Stomach smooth muscle (tissue), 2 donors: Measurements from ENCODE around the gene FBXO2.

Source experiments
- H3K27ac ChIP-seq: one replicate; pipeline ENCODE4 v1.7.0; 2013; ENCODE audit warnings: mild to moderate bottlenecking, low read length, inconsistent platforms
- H3K27me3 ChIP-seq, 2 donors: one replicate each; pipeline ENCODE4 v1.7.0; 2013; ENCODE audit warnings: low read length in 2 of 2; ENCODE audit not compliant: insufficient read depth in 2 of 2, control insufficient read depth in 1 of 2
- H3K36me3 ChIP-seq, 2 donors: one replicate each; pipeline ENCODE4 v1.7.0; 2013; ENCODE audit warnings: low read length in 2 of 2; ENCODE audit not compliant: control insufficient read depth in 2 of 2, insufficient read depth in 2 of 2
- H3K4me1 ChIP-seq: one replicate; pipeline ENCODE4 v1.7.0; 2013; ENCODE audit warnings: low read length; ENCODE audit not compliant: control insufficient read depth, insufficient read depth
- H3K4me3 ChIP-seq, 2 donors: one replicate each; pipeline ENCODE4 v1.7.0; 2013; ENCODE audit warnings: low read length in 2 of 2
- H3K9ac ChIP-seq, 2 donors: one replicate each; pipeline ENCODE4 v1.7.0; 2013; ENCODE audit warnings: low read length in 2 of 2, mild to moderate bottlenecking in 1 of 2
- H3K9me3 ChIP-seq, 2 donors: one replicate each; pipeline ENCODE4 v1.7.0; 2013; ENCODE audit warnings: low read length in 2 of 2; ENCODE audit not compliant: control insufficient read depth in 2 of 2
- donor health status: healthy.
- donor health status: Pancreatic carcinoma.

The FBXO2 gene

GRCh38 chr1:11628767-11629166, 25.5 kb downstream of the FBXO2 start:
- Histone ChIP-seq H3K27ac (no peak overlapping the region), H3K36me3 (no peaks in the 10 kb centered on the region), H3K9ac (no peak overlapping the region), H3K9me3 (no peaks in the 10 kb centered on the region), H3K27me3 (peaks cover 7 to 28% of the 10 kb centered on the region in 2 donors), H3K4me1 (no peaks in the 10 kb centered on the region), H3K4me3 (no peak overlapping the region)

- H3K36me3 ChIP-seq, result no peaks in the 10 kb centered on the region
- no peaks in the 10 kb centered on the region for H3K4me1 ChIP-seq
- H3K9ac ChIP-seq, result no peak overlapping the region
- no peaks in the 10 kb centered on the region for H3K9me3 ChIP-seq
- H3K27me3 ChIP-seq, result peaks cover 6 to 24% of the 10 kb centered on the region in 2 donors
- H3K4me3 ChIP-seq, result no peak overlapping the region
- H3K27ac ChIP-seq, result no peak overlapping the region
Measured at GRCh38 chr1:11626551-11626950, 27.7 kb downstream of the FBXO2 start.

GRCh38 chr1:11623702-11624101, 30.5 kb downstream of the FBXO2 start:
- Histone ChIP-seq H3K9me3 (no peaks in the 10 kb centered on the region), H3K36me3 (no peaks in the 10 kb centered on the region), H3K9ac (no peak overlapping the region), H3K27ac (no peak overlapping the region), H3K4me3 (no peak overlapping the region), H3K27me3 (peaks cover 2 to 24% of the 10 kb centered on the region in 2 donors), H3K4me1 (no peaks in the 10 kb centered on the region)

- Histone ChIP-seq H3K9me3 (no peaks in the 10 kb centered on the region), H3K36me3 (no peaks in the 10 kb centered on the region), H3K27me3 (peaks cover 2 to 24% of the 10 kb centered on the region in 2 donors), H3K4me3 (no peak overlapping the region), H3K9ac (no peak overlapping the region), H3K4me1 (no peaks in the 10 kb centered on the region), H3K27ac (no peak overlapping the region)
Measured at GRCh38 chr1:11622398-11622797, 31.8 kb downstream of the FBXO2 start.

- Histone ChIP-seq H3K4me1 (no peaks in the 10 kb centered on the region), H3K9me3 (no peaks in the 10 kb centered on the region), H3K27me3 (peaks cover 4 to 33% of the 10 kb centered on the region in 2 donors), H3K9ac (no peak overlapping the region), H3K36me3 (no peaks in the 10 kb centered on the region), H3K27ac (no peak overlapping the region), H3K4me3 (no peak overlapping the region)
Measured at GRCh38 chr1:11620924-11621323, 33.3 kb downstream of the FBXO2 start.

DNA sequence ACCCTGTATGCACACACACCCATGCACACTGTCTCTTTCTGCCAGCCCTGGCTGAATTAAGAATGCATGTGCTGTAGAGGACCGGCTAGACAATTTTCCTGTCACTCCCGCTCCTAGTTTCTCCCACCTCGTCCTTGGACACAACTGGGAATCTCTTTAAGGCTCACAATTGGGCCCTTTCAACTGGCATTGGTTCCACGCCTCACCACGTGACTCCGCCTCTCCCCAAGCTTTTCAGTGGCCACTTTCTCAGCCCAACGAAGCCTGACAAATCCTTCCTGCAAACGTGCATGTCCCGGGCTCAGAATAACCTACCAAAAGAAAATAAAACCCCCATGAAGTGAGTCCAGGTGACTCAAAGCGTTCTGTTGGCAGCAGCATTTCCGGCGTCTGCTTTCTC, 33.8 kb downstream of the FBXO2 start:
- Histone ChIP-seq H3K4me1 (no peaks in the 10 kb centered on the region), H3K36me3 (no peaks in the 10 kb centered on the region), H3K27me3 (peaks cover 5 to 33% of the 10 kb centered on the region in 2 donors), H3K9me3 (no peaks in the 10 kb centered on the region), H3K4me3 (no peak overlapping the region), H3K9ac (no peak overlapping the region), H3K27ac (no peak overlapping the region)

DNA sequence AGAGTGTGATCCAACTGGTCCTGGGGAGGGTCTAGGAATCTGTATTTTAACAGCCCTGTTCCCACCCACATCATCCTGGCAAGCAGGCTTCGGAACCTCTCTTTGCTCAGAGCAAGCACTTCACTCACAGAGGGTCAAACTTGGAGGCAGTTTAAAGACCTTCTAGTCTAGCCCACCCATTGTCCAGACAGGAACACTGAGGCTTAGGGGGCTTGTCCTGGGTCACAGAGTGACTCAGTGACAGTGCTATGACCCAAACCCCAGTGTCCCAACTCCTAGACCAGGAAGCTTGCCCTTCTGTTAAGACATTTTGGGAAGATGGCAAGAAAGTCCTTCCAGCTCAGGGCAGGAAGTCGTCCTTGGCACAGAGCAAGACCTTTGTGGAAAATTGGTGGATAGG, 36.5 kb downstream of the FBXO2 start:
- no peak overlapping the region for H3K4me3 ChIP-seq
- no peaks in the 10 kb centered on the region for H3K9me3 ChIP-seq
- no peaks in the 10 kb centered on the region for H3K4me1 ChIP-seq
- no peak overlapping the region for H3K27ac ChIP-seq
- H3K27me3 ChIP-seq, result peaks cover 5 to 30% of the 10 kb centered on the region in 2 donors
- H3K36me3 ChIP-seq, result no peaks in the 10 kb centered on the region
- no peak overlapping the region for H3K9ac ChIP-seq

GRCh38 chr1:11617314-11617713, 36.9 kb downstream of the FBXO2 start:
- no peaks in the 10 kb centered on the region for H3K9me3 ChIP-seq
- no peaks in the 10 kb centered on the region for H3K4me1 ChIP-seq
- no peaks in the 10 kb centered on the region for H3K36me3 ChIP-seq
- H3K27ac ChIP-seq, result no peak overlapping the region
- H3K27me3 ChIP-seq, result peaks cover 5 to 30% of the 10 kb centered on the region in 2 donors
- H3K9ac ChIP-seq, result no peak overlapping the region
- no peak overlapping the region for H3K4me3 ChIP-seq

DNA sequence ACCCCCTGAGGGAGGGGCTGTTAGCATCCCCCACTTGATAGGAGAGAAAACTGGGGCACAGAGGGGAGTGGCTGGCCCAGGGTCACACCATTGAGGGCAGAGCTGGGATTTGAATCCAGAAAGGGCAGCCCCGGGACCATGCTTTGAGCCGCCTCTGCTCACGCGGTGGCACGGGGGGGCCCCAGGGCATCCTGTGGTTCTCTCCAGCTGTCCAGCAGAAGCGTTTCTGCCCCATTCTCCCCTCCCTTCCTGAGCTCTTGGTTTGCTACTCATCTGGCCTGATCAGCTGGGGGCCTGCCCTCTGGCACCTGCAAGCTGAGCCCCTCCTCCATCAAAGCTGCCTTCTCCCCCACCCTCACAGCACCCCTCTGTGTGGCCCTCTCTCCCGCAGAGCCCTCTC, 37.5 kb downstream of the FBXO2 start:
- Histone ChIP-seq H3K9me3 (no peaks in the 10 kb centered on the region), H3K27ac (no peak overlapping the region), H3K27me3 (peaks cover 5 to 30% of the 10 kb centered on the region in 2 donors), H3K4me1 (no peaks in the 10 kb centered on the region), H3K9ac (no peak overlapping the region), H3K4me3 (no peak overlapping the region), H3K36me3 (no peaks in the 10 kb centered on the region)

GRCh38 chr1:11615090-11615489, 39.1 kb downstream of the FBXO2 start:
- Histone ChIP-seq H3K4me3 (no peak overlapping the region), H3K27me3 (peaks cover 3 to 23% of the 10 kb centered on the region in 2 donors), H3K36me3 (no peaks in the 10 kb centered on the region), H3K27ac (no peak overlapping the region), H3K9ac (no peak overlapping the region), H3K4me1 (no peaks in the 10 kb centered on the region), H3K9me3 (no peaks in the 10 kb centered on the region)

DNA sequence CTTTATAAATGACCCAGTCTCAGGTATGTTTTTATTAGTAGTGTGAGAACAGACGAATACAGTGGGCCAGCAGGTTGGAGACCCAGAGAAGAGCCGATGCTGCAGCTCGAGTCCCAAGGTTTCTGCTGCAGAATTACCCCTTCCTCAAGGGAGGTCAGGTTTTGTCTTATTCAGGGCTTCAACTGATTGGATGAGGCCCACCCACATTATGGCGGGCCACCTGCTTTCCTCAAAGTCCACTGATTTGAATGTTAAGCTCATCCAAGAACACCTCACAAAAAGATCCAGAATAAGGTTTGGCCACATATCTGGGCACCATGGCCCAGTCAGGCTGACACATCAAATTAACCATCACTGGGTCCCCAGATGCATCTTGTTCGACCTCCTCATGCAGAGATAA, 40.9 kb downstream of the FBXO2 start:
- peaks cover 3 to 16% of the 10 kb centered on the region in 2 donors for H3K27me3 ChIP-seq
- no peak overlapping the region for H3K4me3 ChIP-seq

More for the DNA sequence above, 40.9 kb downstream of the FBXO2 start:
- no peak overlapping the region for H3K9ac ChIP-seq
- no peak overlapping the region for H3K27ac ChIP-seq
- no peaks in the 10 kb centered on the region for H3K4me1 ChIP-seq
- no peaks in the 10 kb centered on the region for H3K36me3 ChIP-seq
- H3K9me3 ChIP-seq, result no peaks in the 10 kb centered on the region
